ENCODE results near the gene GRHPR.
"Not testable (repeated sequence)": the region's sequence is repeated elsewhere in the genome, so short reads cannot be mapped to it uniquely, and the experiment has no call there.

Gene GRHPR

DNA sequence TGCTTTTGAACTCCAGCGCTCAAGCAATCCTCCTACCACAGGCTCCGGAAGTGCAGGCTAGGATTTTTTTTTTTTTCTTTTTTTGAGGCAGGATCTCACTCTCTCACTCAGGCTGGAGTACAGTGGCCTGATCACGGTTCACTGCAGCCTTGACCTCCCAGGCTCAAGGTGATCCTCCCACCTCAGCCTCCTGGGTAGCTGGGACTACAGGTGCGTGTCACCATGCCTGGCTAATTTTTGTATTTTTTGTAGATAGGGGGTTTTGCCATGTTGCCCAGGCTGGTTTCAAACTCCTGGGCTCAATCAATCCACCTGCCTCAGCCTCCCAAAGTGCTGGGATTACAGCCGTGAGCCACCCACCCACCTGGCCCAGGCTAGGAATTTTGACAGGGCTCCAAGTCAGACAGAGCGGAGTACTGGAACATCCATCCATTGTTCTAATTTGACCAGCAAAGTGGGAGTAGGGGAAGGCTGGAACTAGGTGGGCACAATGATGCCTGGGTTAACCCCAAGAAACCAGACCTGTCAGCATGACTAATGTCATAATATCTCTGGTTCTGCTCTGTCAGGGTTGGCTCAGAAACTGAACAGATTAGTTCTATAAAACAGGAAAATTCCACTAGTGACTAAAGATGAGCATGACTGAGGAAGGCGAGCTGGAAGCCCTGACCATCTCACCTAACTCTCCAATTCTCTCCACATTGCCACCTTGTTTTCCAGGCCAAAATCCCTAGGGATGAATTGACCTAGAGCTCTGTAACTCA, 33.6 kb downstream of the GRHPR start:
- H3K36me3 ChIP-seq (ENCODE audit: control insufficient read depth in 2 of 2, insufficient read depth in 2 of 2, low read length in 2 of 2) = no peaks in the 10 kb centered on the region
- no peak overlapping the region for H3K9ac ChIP-seq (ENCODE audit: low read depth in 1 of 2, low read length in 2 of 2)
- H3K9me3 ChIP-seq (ENCODE audit: control insufficient read depth in 2 of 2, low read length in 2 of 2) = no peaks in the 10 kb centered on the region
- H3K4me1 ChIP-seq (ENCODE audit: control insufficient read depth in 2 of 2, insufficient read depth in 2 of 2, low read length in 2 of 2) = peaks cover 3 to 15% of the 10 kb centered on the region in 2 donors
- no peak overlapping the region for H3K27ac ChIP-seq (ENCODE audit: low read depth in 2 of 2, low read length in 2 of 2)
- H3K27me3 ChIP-seq (ENCODE audit: control insufficient read depth in 2 of 2, insufficient read depth in 2 of 2, low read length in 2 of 2) = no peaks in the 10 kb centered on the region
- H3K4me3 ChIP-seq (ENCODE audit: low read length in 2 of 2) = no peak overlapping the region

- no peak overlapping the region for H3K27ac ChIP-seq (ENCODE audit: low read depth in 2 of 2, low read length in 2 of 2)
- peaks cover 3 to 15% of the 10 kb centered on the region in 2 donors for H3K4me1 ChIP-seq (ENCODE audit: control insufficient read depth in 2 of 2, insufficient read depth in 2 of 2, low read length in 2 of 2)
- no peak overlapping the region for H3K4me3 ChIP-seq (ENCODE audit: low read length in 2 of 2)
- no peaks in the 10 kb centered on the region for H3K9me3 ChIP-seq (ENCODE audit: control insufficient read depth in 2 of 2, low read length in 2 of 2)
- no peaks in the 10 kb centered on the region for H3K36me3 ChIP-seq (ENCODE audit: control insufficient read depth in 2 of 2, insufficient read depth in 2 of 2, low read length in 2 of 2)
- H3K9ac ChIP-seq (ENCODE audit: low read depth in 1 of 2, low read length in 2 of 2) = no peak overlapping the region
- H3K27me3 ChIP-seq (ENCODE audit: control insufficient read depth in 2 of 2, insufficient read depth in 2 of 2, low read length in 2 of 2) = no peaks in the 10 kb centered on the region
Measured at GRCh38 chr9:37456817-37457216, 34.3 kb downstream of the GRHPR start.

DNA sequence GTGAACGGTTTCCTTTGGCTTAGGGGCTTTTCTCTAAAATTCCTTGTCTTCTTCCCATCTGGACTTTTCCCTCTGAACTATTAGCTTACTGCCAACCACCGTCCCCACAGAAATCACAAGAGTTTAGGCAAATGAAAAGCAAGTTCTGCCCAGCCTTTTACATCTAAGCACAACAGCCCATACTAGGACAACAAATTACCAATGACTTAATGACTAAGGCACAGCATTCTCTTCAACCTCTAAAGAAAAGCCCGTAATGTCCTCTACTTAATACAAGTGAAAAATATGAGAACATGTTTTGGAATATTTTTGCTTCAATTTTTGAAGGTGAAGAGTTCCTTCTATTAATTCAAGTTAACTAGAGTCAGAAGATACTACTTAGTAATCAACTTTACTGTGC, 41.5 kb downstream of the GRHPR start:
- peak overlapping the region; percentile 95 to 99 for H3K4me3 ChIP-seq (ENCODE audit: low read length in 2 of 2)

DNA sequence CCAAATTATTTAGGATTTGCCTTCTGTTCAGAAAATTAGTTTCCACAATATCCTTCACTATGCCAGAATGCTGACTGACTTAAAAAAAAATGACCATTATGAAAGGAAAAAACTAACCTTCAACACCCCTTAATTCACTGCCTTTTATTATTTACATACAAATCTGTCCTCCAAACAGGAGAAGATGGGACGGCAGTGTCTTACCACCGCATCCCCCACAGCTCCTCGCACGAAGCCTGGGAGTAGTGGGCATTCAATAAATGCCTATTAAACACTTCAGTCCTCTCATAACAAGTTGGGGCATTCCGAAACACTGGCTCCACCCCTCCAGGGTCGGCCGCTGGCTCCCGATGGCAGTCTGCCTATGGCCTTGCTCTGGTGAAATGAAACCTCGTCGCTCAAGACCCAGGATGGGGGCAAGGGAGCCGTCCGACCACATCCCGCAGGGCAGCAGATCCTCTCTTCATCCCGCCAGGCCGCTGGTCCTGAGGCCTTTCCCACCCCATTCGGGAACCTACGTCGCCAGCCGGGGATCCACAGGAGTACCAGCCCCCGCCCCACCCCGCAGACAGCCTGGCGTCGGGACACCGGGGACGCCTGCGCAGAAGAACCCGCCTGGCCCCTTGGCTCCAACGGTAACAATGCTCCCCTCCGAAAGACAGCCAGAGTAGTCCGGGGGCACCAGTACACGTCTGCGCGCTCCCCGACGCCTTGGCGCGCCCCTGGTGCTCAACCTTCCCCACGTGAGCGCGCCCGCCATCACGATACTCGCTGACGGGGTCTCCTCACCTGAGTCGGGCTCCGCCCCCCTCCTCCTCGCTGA, 42.1 kb downstream of the GRHPR start:
- no peaks in the 10 kb centered on the region for H3K9me3 ChIP-seq (ENCODE audit: control insufficient read depth in 2 of 2, low read length in 2 of 2)
- no peaks in the 10 kb centered on the region for H3K27me3 ChIP-seq (ENCODE audit: control insufficient read depth in 2 of 2, insufficient read depth in 2 of 2, low read length in 2 of 2)
- peak overlapping the region; percentile 98 to 99 for H3K27ac ChIP-seq (ENCODE audit: low read depth in 2 of 2, low read length in 2 of 2)
- H3K4me3 ChIP-seq (ENCODE audit: low read length in 2 of 2) = peak overlapping the region; percentile 95 to 99
- peaks cover 10 to 20% of the 10 kb centered on the region in 2 donors for H3K4me1 ChIP-seq (ENCODE audit: control insufficient read depth in 2 of 2, insufficient read depth in 2 of 2, low read length in 2 of 2)
- no peaks in the 10 kb centered on the region for H3K36me3 ChIP-seq (ENCODE audit: control insufficient read depth in 2 of 2, insufficient read depth in 2 of 2, low read length in 2 of 2)
- H3K9ac ChIP-seq (ENCODE audit: low read depth in 1 of 2, low read length in 2 of 2) = peak overlapping the region; percentile 96 to 98

More for the DNA sequence above, 41.5 kb downstream of the GRHPR start:
- Histone ChIP-seq H3K27ac (ENCODE audit: low read depth in 2 of 2, low read length in 2 of 2) (peak overlapping the region in 1 of 2 donors; percentile 99), H3K27me3 (ENCODE audit: control insufficient read depth in 2 of 2, insufficient read depth in 2 of 2, low read length in 2 of 2) (no peaks in the 10 kb centered on the region), H3K36me3 (ENCODE audit: control insufficient read depth in 2 of 2, insufficient read depth in 2 of 2, low read length in 2 of 2) (no peaks in the 10 kb centered on the region), H3K4me1 (ENCODE audit: control insufficient read depth in 2 of 2, insufficient read depth in 2 of 2, low read length in 2 of 2) (peaks cover 10 to 20% of the 10 kb centered on the region in 2 donors), H3K9me3 (ENCODE audit: control insufficient read depth in 2 of 2, low read length in 2 of 2) (no peaks in the 10 kb centered on the region), H3K9ac (ENCODE audit: low read depth in 1 of 2, low read length in 2 of 2) (peak overlapping the region; percentile 96 to 98)

DNA sequence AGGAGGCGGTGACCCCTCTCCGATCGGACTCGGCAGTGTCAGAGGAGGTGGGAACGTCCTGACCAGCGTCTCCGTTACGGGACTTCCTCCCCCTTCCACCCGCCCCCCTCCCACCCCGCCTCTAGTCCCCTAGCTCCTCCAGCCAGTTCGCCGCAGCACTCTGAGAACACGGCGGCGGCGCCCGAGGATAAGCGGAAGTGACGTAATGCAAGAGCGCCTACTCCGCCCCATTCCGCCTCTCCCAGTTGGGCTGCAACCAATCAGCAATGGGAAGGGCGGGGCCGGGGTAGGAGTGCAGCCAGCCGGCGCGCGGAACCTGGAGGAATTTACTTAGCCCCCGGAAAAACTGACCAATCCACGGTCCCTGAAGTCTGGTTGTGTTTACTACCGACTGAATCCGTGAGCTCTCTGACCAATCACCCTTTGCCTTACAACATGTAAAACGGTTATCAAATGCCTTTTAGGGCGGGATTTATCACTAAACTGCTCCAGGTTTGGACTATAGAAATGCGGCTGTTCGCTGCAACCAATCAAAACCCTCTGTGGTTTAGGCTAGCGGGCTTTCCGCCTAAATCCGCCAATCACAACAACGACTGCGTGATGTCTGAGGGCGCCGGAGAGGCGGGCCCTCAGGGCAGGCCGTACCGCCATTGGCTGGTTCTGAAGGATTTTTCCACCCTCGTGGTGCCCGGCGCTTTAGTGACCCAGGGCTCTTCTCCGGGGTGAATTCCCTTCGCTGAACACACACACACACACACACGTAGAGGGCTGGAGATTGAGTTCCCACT, 42.9 kb downstream of the GRHPR start, which contains the start of gene ZBTB5:
Gene ZBTB5 (minus strand): TSS at position 202 of the 788 bp plus-strand sequence. CDS start 22,899 bp downstream, outside the sequence.
- H3K36me3 ChIP-seq (ENCODE audit: control insufficient read depth in 2 of 2, insufficient read depth in 2 of 2, low read length in 2 of 2) = no peaks in the 10 kb centered on the region
- peak within 1 kb of the TSS; percentile 96 to 98 for H3K9ac ChIP-seq (ENCODE audit: low read depth in 1 of 2, low read length in 2 of 2)
- H3K4me3 ChIP-seq (ENCODE audit: low read length in 2 of 2) = peak within 1 kb of the TSS; percentile 95 to 99
- H3K27ac ChIP-seq (ENCODE audit: low read depth in 2 of 2, low read length in 2 of 2) = peak within 1 kb of the TSS; percentile 98 to 99
- no peaks in the 10 kb centered on the region for H3K27me3 ChIP-seq (ENCODE audit: control insufficient read depth in 2 of 2, insufficient read depth in 2 of 2, low read length in 2 of 2)
- H3K4me1 ChIP-seq (ENCODE audit: control insufficient read depth in 2 of 2, insufficient read depth in 2 of 2, low read length in 2 of 2) = peaks cover 10 to 20% of the 10 kb centered on the region in 2 donors
- no peaks in the 10 kb centered on the region for H3K9me3 ChIP-seq (ENCODE audit: control insufficient read depth in 2 of 2, low read length in 2 of 2)

- Histone ChIP-seq H3K27me3 (ENCODE audit: control insufficient read depth in 2 of 2, insufficient read depth in 2 of 2, low read length in 2 of 2) (no peaks in the 10 kb centered on the region), H3K4me3 (ENCODE audit: low read length in 2 of 2) (peak overlapping the region; percentile 95 to 99), H3K36me3 (ENCODE audit: control insufficient read depth in 2 of 2, insufficient read depth in 2 of 2, low read length in 2 of 2) (no peaks in the 10 kb centered on the region), H3K9ac (ENCODE audit: low read depth in 1 of 2, low read length in 2 of 2) (peak overlapping the region; percentile 83 to 87), H3K9me3 (ENCODE audit: control insufficient read depth in 2 of 2, low read length in 2 of 2) (no peaks in the 10 kb centered on the region), H3K4me1 (ENCODE audit: control insufficient read depth in 2 of 2, insufficient read depth in 2 of 2, low read length in 2 of 2) (peaks cover 10 to 20% of the 10 kb centered on the region in 2 donors), H3K27ac (ENCODE audit: low read depth in 2 of 2, low read length in 2 of 2) (peak overlapping the region; percentile 98 to 99)
Measured at GRCh38 chr9:37466037-37466709, 43.7 kb downstream of the GRHPR start.

DNA sequence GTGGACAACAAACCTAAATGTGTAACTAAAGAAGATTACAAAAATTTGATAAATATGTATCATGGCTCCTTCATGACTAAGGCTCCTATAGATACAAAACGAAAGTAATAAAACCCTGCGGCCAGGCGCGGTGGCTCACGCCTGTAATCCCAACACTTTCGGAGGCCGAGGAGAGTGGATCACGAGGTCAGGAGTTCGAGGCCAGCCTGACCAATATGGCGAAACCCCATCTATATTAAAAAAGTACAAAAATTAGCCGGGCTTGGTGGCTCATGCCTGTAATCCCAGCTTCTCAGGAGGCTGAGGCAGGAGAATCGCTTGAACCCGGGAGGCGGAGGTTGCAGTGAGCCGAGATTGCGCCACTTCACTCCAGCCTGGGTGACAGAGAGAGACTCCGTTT, 45.0 kb downstream of the GRHPR start:
- peak overlapping the region in 1 of 2 donors; percentile 41 for H3K4me3 ChIP-seq (ENCODE audit: low read length in 2 of 2)
- H3K27me3 ChIP-seq (ENCODE audit: control insufficient read depth in 2 of 2, insufficient read depth in 2 of 2, low read length in 2 of 2); H3K9me3 ChIP-seq (ENCODE audit: control insufficient read depth in 2 of 2, low read length in 2 of 2); H3K9ac ChIP-seq (ENCODE audit: low read depth in 1 of 2, low read length in 2 of 2); H3K36me3 ChIP-seq (ENCODE audit: control insufficient read depth in 2 of 2, insufficient read depth in 2 of 2, low read length in 2 of 2); H3K27ac ChIP-seq (ENCODE audit: low read depth in 2 of 2, low read length in 2 of 2): not testable (repeated sequence)
- peaks cover 10 to 20% of the 10 kb centered on the region in 2 donors for H3K4me1 ChIP-seq (ENCODE audit: control insufficient read depth in 2 of 2, insufficient read depth in 2 of 2, low read length in 2 of 2)

GRCh38 chr9:37468620-37469019, 46.1 kb downstream of the GRHPR start:
- H3K27me3 ChIP-seq (ENCODE audit: control insufficient read depth in 2 of 2, insufficient read depth in 2 of 2, low read length in 2 of 2) = no peaks in the 10 kb centered on the region
- H3K27ac ChIP-seq (ENCODE audit: low read depth in 2 of 2, low read length in 2 of 2) = no peak overlapping the region
- no peak overlapping the region for H3K9ac ChIP-seq (ENCODE audit: low read depth in 1 of 2, low read length in 2 of 2)
- H3K4me1 ChIP-seq (ENCODE audit: control insufficient read depth in 2 of 2, insufficient read depth in 2 of 2, low read length in 2 of 2) = peaks cover 9 to 19% of the 10 kb centered on the region in 2 donors
- H3K9me3 ChIP-seq (ENCODE audit: control insufficient read depth in 2 of 2, low read length in 2 of 2) = no peaks in the 10 kb centered on the region
- H3K36me3 ChIP-seq (ENCODE audit: control insufficient read depth in 2 of 2, insufficient read depth in 2 of 2, low read length in 2 of 2) = no peaks in the 10 kb centered on the region
- H3K4me3 ChIP-seq (ENCODE audit: low read length in 2 of 2) = no peak overlapping the region

GRCh38 chr9:37471942-37472684, 49.6 kb downstream of the GRHPR start:
- H3K36me3 ChIP-seq (ENCODE audit: control insufficient read depth in 2 of 2, insufficient read depth in 2 of 2, low read length in 2 of 2) = no peaks in the 10 kb centered on the region
- H3K27me3 ChIP-seq (ENCODE audit: control insufficient read depth in 2 of 2, insufficient read depth in 2 of 2, low read length in 2 of 2) = no peaks in the 10 kb centered on the region
- H3K4me1 ChIP-seq (ENCODE audit: control insufficient read depth in 2 of 2, insufficient read depth in 2 of 2, low read length in 2 of 2) = peaks cover 0 to 1% of the 10 kb centered on the region in 2 donors
- H3K9me3 ChIP-seq (ENCODE audit: control insufficient read depth in 2 of 2, low read length in 2 of 2) = no peaks in the 10 kb centered on the region
- H3K9ac ChIP-seq (ENCODE audit: low read depth in 1 of 2, low read length in 2 of 2) = peak overlapping the region; percentile 52 to 53
- H3K27ac ChIP-seq (ENCODE audit: low read depth in 2 of 2, low read length in 2 of 2) = peak overlapping the region; percentile 36 to 43
- H3K4me3 ChIP-seq (ENCODE audit: low read length in 2 of 2) = peak overlapping the region; percentile 53 to 82

All from mucosa of rectum (tissue), 2 donors.